Neural cell (in vitro differentiated cells): ENCODE data around the gene OSBP2. TPM values are rescaled to one million over a fixed set of nuclear protein-coding genes. Genes with fewer than 3 reads are reported as not detected.
"Not testable (repeated sequence)": the region's sequence is repeated elsewhere in the genome, so short reads cannot be mapped to it uniquely, and the experiment has no call there.

Experiments
- H2AFZ ChIP-seq: fragments of 200-600, 300-800 bp; sonication (generic), shearing (Covaris generic); 2 replicates; pipeline ENCODE4 v1.6.0; 2014; ENCODE audit warnings: low read depth, mild to moderate bottlenecking, antibody characterized with exemption, low read length, moderate library complexity
- H3F3A ChIP-seq: fragments of 200-600 bp; shearing (Covaris generic); 2 replicates; pipeline ENCODE4 v1.6.1; 2016; ENCODE audit warnings: mild to moderate bottlenecking, moderate library complexity, mixed read lengths, antibody characterized with exemption, low read length; ENCODE audit not compliant: insufficient read depth, poor library complexity, severe bottlenecking
- H3K27ac ChIP-seq: fragments of 200-600, 300-800 bp; sonication (generic), shearing (Covaris generic); 2 replicates; pipeline ENCODE4 v1.5.1; 2014; ENCODE audit warnings: mild to moderate bottlenecking, low read length, moderate library complexity
- H3K27me3 ChIP-seq: fragments of 300-800, 200-600 bp; sonication (generic), shearing (Covaris generic); 2 replicates; pipeline ENCODE4 v1.6.0; 2014; ENCODE audit warnings: mild to moderate bottlenecking, low read depth, low read length, moderate library complexity; ENCODE audit not compliant: insufficient read depth
- H3K36me3 ChIP-seq: fragments of 300-800, 200-600 bp; sonication (generic), shearing (Covaris generic); 2 replicates; pipeline ENCODE4 v1.5.1; 2014; ENCODE audit warnings: mild to moderate bottlenecking, antibody characterized with exemption, low read length, moderate library complexity; ENCODE audit not compliant: insufficient read depth
- H3K4me2 ChIP-seq: fragments of 300-800, 200-600 bp; sonication (generic), shearing (Covaris generic); 2 replicates; pipeline ENCODE4 v1.6.0; 2014; ENCODE audit warnings: mild to moderate bottlenecking, low read length
- H3K4me3 ChIP-seq: fragments of 300-800, 200-600 bp; sonication (generic), shearing (Covaris generic); 2 replicates; pipeline ENCODE4 v1.5.1; 2014; ENCODE audit warnings: mild to moderate bottlenecking, low read length, moderate library complexity
- H3K79me2 ChIP-seq: fragments of 200-600 bp; shearing (Covaris generic); replicated peaks from 2 replicates; pipeline ENCODE4 v1.6.0; 2014; ENCODE audit warnings: mild to moderate bottlenecking, low read length, moderate library complexity; ENCODE audit not compliant: insufficient read depth
- H3K9ac ChIP-seq: fragments of 300-800, 200-600 bp; sonication (generic), shearing (Covaris generic); 2 replicates; pipeline ENCODE4 v1.6.1; 2016; ENCODE audit warnings: mild to moderate bottlenecking, low read length, mixed read lengths
- H3K9me2 ChIP-seq: fragments of 200-600 bp; shearing (Covaris generic); 2 replicates; pipeline ENCODE4 v1.6.1; 2016; ENCODE audit warnings: mild to moderate bottlenecking, low read length, mixed read lengths; ENCODE audit not compliant: insufficient read depth
- H3K9me3 ChIP-seq: fragments of 200-600, 300-800 bp; sonication (generic), shearing (Covaris generic); 2 replicates; pipeline ENCODE4 v1.6.1; 2016; ENCODE audit warnings: mild to moderate bottlenecking, mixed run types, low read length, moderate library complexity, mixed read lengths
- H4K20me1 ChIP-seq: fragments of 200-600 bp; shearing (Covaris generic); 2 replicates; pipeline ENCODE4 v1.6.1; 2016; ENCODE audit warnings: mild to moderate bottlenecking, mixed run types; ENCODE audit not compliant: insufficient read depth
- EP300 ChIP-seq: fragments of 450-650 bp; conservative IDR thresholded peaks from 2 replicates; pipeline ENCODE4 v1.6.1; 2014; ENCODE audit warnings: antibody characterized with exemption, mild to moderate bottlenecking, moderate library complexity; ENCODE audit not compliant: poor library complexity, severe bottlenecking
- EZH2 ChIP-seq: fragments of 200-600, 300-800 bp; shearing (Covaris generic), sonication (generic); IDR thresholded peaks from 2 replicates; pipeline ENCODE4 v1.6.1; 2014; ENCODE audit warnings: antibody characterized with exemption, low read length, borderline replicate concordance, mild to moderate bottlenecking; ENCODE audit not compliant: insufficient read depth, poor library complexity, severe bottlenecking
- MXI1 ChIP-seq: fragments of 450-650 bp; conservative IDR thresholded peaks from 2 replicates; pipeline ENCODE4 v1.6.1; 2014; ENCODE audit warnings: antibody characterized with exemption, mild to moderate bottlenecking; ENCODE audit not compliant: poor library complexity, severe bottlenecking
- POLR2AphosphoS5 ChIP-seq: IDR thresholded peaks from 2 replicates; pipeline ENCODE4 v1.6.1; 2012
- RAD21 ChIP-seq: fragments of 450-650 bp; conservative IDR thresholded peaks from 2 replicates; pipeline ENCODE4 v1.6.1; 2014; ENCODE audit warnings: antibody characterized with exemption, mild to moderate bottlenecking, moderate library complexity
- SMC3 ChIP-seq: fragments of 450-650 bp; conservative IDR thresholded peaks from 2 replicates; pipeline ENCODE4 v1.6.1; 2014; ENCODE audit warnings: antibody characterized with exemption, mild to moderate bottlenecking, moderate library complexity; ENCODE audit not compliant: poor library complexity
- TAF1 ChIP-seq: IDR thresholded peaks from 2 replicates; pipeline ENCODE4 v1.6.1; 2012; ENCODE audit warnings: low read depth
- polyA plus RNA-seq: library from polyadenylated mRNA; depleted of rRNA; stranded (reverse); fragments of >200 nt; gene quantifications from 2 replicates; pipeline ENCODE4 v1.2.3, GENCODE V29; 2014
- TF ChIP-seq, protein P1 (sequence below): IDR thresholded peaks from 2 replicates; pipeline ENCODE4 v1.6.1; 2012; ENCODE audit warnings: borderline replicate concordance
- TF ChIP-seq, protein P2 (sequence below): fragments of 450-650 bp; IDR thresholded peaks from 2 replicates; pipeline ENCODE4 v1.5.1; 2014; ENCODE audit warnings: antibody characterized with exemption, mild to moderate bottlenecking, moderate library complexity; ENCODE audit not compliant: poor library complexity, severe bottlenecking

OSBP2 gene
- polyA plus RNA-seq, 1 donor from 2014 or later: 8.7 TPM

DNA sequence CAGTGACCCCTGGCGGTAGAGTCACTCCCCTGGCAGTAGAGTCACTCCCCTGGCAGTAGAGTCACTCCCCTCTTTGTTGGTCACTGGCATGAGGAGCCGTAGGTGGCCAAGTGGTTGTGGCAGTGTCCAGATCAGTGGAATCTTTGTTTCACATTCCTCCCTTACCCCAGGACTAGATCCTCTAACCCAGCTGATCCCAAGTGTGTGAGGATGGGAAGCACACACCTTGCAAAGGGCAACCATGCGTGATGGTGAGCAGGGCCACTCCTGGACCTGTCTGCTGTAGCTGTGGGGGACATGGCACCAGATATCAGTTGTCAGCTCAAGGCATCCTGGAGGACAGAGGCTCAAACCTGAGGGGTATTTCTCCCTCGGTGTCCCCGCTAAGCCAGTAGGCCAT is 37.8 kb downstream of the OSBP2 start:
- H3K4me3 ChIP-seq: no peak overlapping the region
- no peak overlapping the region for H3K27ac ChIP-seq
- TF ChIP-seq EZH2: no peak
- TF ChIP-seq MXI1: no peak
- no peak for TF ChIP-seq TAF1
- no peak for TF ChIP-seq RAD21
- no peak for TF ChIP-seq SMC3
- TF ChIP-seq, protein P1, sequence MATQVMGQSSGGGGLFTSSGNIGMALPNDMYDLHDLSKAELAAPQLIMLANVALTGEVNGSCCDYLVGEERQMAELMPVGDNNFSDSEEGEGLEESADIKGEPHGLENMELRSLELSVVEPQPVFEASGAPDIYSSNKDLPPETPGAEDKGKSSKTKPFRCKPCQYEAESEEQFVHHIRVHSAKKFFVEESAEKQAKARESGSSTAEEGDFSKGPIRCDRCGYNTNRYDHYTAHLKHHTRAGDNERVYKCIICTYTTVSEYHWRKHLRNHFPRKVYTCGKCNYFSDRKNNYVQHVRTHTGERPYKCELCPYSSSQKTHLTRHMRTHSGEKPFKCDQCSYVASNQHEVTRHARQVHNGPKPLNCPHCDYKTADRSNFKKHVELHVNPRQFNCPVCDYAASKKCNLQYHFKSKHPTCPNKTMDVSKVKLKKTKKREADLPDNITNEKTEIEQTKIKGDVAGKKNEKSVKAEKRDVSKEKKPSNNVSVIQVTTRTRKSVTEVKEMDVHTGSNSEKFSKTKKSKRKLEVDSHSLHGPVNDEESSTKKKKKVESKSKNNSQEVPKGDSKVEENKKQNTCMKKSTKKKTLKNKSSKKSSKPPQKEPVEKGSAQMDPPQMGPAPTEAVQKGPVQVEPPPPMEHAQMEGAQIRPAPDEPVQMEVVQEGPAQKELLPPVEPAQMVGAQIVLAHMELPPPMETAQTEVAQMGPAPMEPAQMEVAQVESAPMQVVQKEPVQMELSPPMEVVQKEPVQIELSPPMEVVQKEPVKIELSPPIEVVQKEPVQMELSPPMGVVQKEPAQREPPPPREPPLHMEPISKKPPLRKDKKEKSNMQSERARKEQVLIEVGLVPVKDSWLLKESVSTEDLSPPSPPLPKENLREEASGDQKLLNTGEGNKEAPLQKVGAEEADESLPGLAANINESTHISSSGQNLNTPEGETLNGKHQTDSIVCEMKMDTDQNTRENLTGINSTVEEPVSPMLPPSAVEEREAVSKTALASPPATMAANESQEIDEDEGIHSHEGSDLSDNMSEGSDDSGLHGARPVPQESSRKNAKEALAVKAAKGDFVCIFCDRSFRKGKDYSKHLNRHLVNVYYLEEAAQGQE: no peak
- TF ChIP-seq EP300: no peak
- TF ChIP-seq, protein P2, sequence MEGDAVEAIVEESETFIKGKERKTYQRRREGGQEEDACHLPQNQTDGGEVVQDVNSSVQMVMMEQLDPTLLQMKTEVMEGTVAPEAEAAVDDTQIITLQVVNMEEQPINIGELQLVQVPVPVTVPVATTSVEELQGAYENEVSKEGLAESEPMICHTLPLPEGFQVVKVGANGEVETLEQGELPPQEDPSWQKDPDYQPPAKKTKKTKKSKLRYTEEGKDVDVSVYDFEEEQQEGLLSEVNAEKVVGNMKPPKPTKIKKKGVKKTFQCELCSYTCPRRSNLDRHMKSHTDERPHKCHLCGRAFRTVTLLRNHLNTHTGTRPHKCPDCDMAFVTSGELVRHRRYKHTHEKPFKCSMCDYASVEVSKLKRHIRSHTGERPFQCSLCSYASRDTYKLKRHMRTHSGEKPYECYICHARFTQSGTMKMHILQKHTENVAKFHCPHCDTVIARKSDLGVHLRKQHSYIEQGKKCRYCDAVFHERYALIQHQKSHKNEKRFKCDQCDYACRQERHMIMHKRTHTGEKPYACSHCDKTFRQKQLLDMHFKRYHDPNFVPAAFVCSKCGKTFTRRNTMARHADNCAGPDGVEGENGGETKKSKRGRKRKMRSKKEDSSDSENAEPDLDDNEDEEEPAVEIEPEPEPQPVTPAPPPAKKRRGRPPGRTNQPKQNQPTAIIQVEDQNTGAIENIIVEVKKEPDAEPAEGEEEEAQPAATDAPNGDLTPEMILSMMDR: no peak
- no peak for TF ChIP-seq POLR2AphosphoS5
- H3K79me2 ChIP-seq: no peaks in the 10 kb centered on the region
- H3K4me2 ChIP-seq: no peak overlapping the region
- H3K9me2 ChIP-seq: no peaks in the 10 kb centered on the region
- H3K9me3 ChIP-seq: no peaks in the 10 kb centered on the region
- H2AFZ ChIP-seq: no peak overlapping the region
- no peaks in the 10 kb centered on the region for H3K36me3 ChIP-seq
- no peak overlapping the region for H3K9ac ChIP-seq
- H3F3A ChIP-seq: no peaks in the 10 kb centered on the region
- no peaks in the 10 kb centered on the region for H3K27me3 ChIP-seq
- no peaks in the 10 kb centered on the region for H4K20me1 ChIP-seq

DNA sequence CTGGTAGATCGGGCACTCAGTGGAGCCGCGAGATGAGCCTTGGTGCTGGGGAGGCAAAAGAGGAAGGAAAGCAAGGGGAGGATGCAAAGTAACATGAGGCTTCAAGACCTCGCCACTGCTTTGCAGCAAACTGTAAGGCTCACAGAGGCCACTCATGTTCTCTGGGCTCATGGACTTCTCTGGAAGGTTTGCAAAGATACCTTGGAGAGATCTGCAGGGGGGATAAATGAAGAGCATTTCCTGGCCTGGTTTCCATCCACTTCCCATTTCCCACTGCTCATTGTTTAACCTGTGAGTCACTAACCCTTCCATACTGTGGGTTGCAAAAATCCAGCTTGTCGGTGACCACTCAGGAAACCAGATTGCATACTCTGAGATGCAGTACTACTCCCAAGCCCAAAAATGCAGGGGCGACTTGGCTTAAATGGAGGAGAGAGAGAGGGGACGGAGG is 38.5 kb downstream of the OSBP2 start:
- Histone ChIP-seq H3K27me3 (no peaks in the 10 kb centered on the region), H3K9me2 (no peaks in the 10 kb centered on the region), H3K9me3 (no peaks in the 10 kb centered on the region), H3F3A (no peaks in the 10 kb centered on the region), H3K79me2 (no peaks in the 10 kb centered on the region), H3K36me3 (no peaks in the 10 kb centered on the region), H2AFZ (no peak overlapping the region), H3K4me2 (no peak overlapping the region), H3K4me3 (no peak overlapping the region), H4K20me1 (no peaks in the 10 kb centered on the region), H3K9ac (no peak overlapping the region), H3K27ac (no peak overlapping the region)
- TF ChIP-seq TAF1: no peak
- TF ChIP-seq MXI1: no peak
- no peak for TF ChIP-seq EZH2
- TF ChIP-seq, protein P1: no peak
- TF ChIP-seq RAD21: no peak
- no peak for TF ChIP-seq POLR2AphosphoS5
- no peak for TF ChIP-seq SMC3
- TF ChIP-seq, protein P2: no peak
- no peak for TF ChIP-seq EP300

DNA sequence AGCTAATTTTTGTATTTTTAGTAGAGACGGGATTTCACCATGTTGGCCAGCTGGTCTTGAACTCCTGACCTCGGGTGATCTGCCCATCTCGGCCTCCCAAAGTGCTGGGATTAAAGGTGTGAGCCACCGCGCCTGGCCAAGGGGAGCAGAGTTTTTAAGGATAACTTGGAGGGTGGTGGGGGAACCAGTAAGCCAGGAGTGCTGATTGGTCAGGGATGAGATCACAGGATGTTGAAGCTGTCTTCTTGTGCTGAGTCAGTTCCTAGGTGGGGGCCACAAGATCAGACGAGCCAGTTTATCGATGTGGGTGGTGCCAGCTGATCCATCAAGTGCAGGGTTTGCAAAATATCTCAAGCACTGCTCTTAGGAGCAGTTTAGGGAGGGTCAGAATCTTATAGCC is 45.3 kb downstream of the OSBP2 start:
- H3K27me3 ChIP-seq, H3K79me2 ChIP-seq, H3K9me2 ChIP-seq, H3K27ac ChIP-seq, H3F3A ChIP-seq, H3K9ac ChIP-seq, H2AFZ ChIP-seq, H3K4me2 ChIP-seq, H3K4me3 ChIP-seq, H4K20me1 ChIP-seq, H3K9me3 ChIP-seq, H3K36me3 ChIP-seq: not testable (repeated sequence)
